ENCODE results near the gene SPN.

GRCh38 chr16:29668267-29668666 is 5.2 kb downstream of the SPN start:
- TF ChIP-seq EZH2 (IDR thresholded peaks at IDR 0.05; ENCODE audit: insufficient read depth, poor library complexity, severe bottlenecking): no peak
- no peak for TF ChIP-seq EZH2phosphoT487 (IDR thresholded peaks at IDR 0.05; ENCODE audit: insufficient read depth, low read depth)
